ENCODE measurements around the gene ZNF273. TPM values are rescaled to one million over a fixed set of nuclear protein-coding genes. Genes with fewer than 3 reads are reported as not detected.
A peak's percentile ranks its signal among the peaks of the same experiment; 100 is the strongest.

Gene ZNF273
- total RNA-seq, 1 experiment from 2014 or later, result 6.6 TPM

DNA sequence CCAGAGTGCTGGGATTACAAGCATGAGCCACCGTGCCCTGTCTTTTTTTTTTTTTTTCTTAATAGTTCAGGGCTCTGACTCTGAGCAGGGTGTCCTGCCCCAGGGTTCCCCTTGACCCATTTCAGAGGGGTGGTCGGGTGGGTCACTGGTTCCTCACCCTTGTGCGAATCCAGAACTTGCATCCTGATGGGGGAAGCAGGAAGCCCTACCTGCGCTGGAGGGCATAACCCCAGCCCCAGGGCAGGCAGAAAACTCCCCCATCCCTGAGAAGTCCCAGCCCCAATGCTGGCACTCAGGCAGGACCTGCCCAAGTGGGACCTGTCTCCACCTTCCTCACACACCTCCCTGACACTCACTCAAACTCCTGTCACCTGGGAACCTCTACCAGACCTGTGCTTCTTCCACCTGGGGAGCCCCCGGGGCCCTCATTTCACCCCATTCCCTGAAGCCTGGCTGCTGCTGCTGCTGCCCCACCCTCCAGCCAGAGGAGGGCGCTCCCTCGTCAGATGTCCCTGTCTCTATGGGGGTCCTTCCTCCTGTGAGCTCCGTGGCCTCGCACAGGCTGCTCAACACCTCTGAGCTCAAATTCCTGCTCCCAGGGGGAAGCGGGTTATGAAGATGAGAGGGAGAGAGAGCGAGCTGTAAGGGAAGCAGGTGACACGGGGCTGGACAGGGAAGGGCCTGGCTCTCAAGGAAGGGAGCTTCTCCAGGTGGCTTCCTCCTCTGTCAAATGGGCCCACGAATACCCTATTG, 15.1 kb upstream of the ZNF273 start:
- intact Hi-C loops (cut with micrococcal nuclease), result no loop called here
- ChIA-PET POLR2A (no interaction called here), CTCF (no interaction called here), RAD21 (ENCODE audit: low non-redundant PET in 1 of 2, low total read pairs in 2 of 2, uncharacterized antibody in 2 of 2, unreplicated experiment in 2 of 2) (no interaction called here)
- ATAC-seq (0 out of 2 replicates have a peak, but pooled peaks have one; percentile 44), DNase-seq (ENCODE audit: low read depth, low spot score) (no peak)
- Histone ChIP-seq H3K27ac (ENCODE audit: low read depth, low read length) (no peak overlapping the region), H3K9me3 (ENCODE audit: control insufficient read depth in 1 of 2, insufficient read depth in 1 of 2, low read depth in 1 of 2, low read length in 2 of 2) (no peaks in the 10 kb centered on the region; a peak in 1 of 4 replicates), H3K4me2 (ENCODE audit: low read length) (no peak overlapping the region), H3K27me3 (ENCODE audit: insufficient read depth, low read length) (no peaks in the 10 kb centered on the region), H3K79me2 (ENCODE audit: insufficient read depth, low read length) (no peaks in the 10 kb centered on the region), H3K4me1 (ENCODE audit: control insufficient read depth in 1 of 2, insufficient read depth in 2 of 2, low read length in 2 of 2) (no peaks in the 10 kb centered on the region), H3K36me3 (ENCODE audit: control insufficient read depth in 1 of 2, insufficient read depth in 2 of 2, low read length in 2 of 2) (no peaks in the 10 kb centered on the region), H3K4me3 (replicated peaks in 1 of 2; ENCODE audit: low read depth in 1 of 2, low read length in 2 of 2) (no peak overlapping the region), H3K9ac (ENCODE audit: low read length) (no peak overlapping the region), H2AFZ (ENCODE audit: low read depth, low read length, poor library complexity, severe bottlenecking) (no peak overlapping the region), H3K9me2 (ENCODE audit: insufficient read depth) (no peaks in the 10 kb centered on the region), H4K20me1 (ENCODE audit: insufficient read depth) (no peaks in the 10 kb centered on the region)
- peak in 2 of 3 experiments; percentile 45 to 52; a peak in 4 of 6 replicates for TF ChIP-seq CTCF (IDR thresholded peaks at IDR 0.05 in 2 of 3, conservative IDR thresholded peaks at IDR 0.05 in 1 of 3; ENCODE audit: borderline replicate concordance in 1 of 3, insufficient read depth in 1 of 3, low read depth in 2 of 3, low read length in 2 of 3)
- peak; percentile 35; the same call in 1 of the 2 replicates for TF ChIP-seq RAD21 (IDR thresholded peaks at IDR 0.05; ENCODE audit: low read depth)
- TF ChIP-seq JUND (IDR thresholded peaks at IDR 0.05), result no peak
- TF ChIP-seq CBX3 (IDR thresholded peaks at IDR 0.05; ENCODE audit: low read depth), result no peak
- TF ChIP-seq SIN3A (IDR thresholded peaks at IDR 0.05; ENCODE audit: low read depth), result no peak
- no TSS peak for BruUV-seq (replicated peaks)

GRCh38 chr7:64888561-64888900, 14.5 kb upstream of the ZNF273 start:
- H3K36me3 ChIP-seq (ENCODE audit: control insufficient read depth in 1 of 2, insufficient read depth in 2 of 2, low read length in 2 of 2), result no peaks in the 10 kb centered on the region
- H3K4me3 ChIP-seq (replicated peaks in 1 of 2; ENCODE audit: low read depth in 1 of 2, low read length in 2 of 2), result no peak overlapping the region
- no peak for ATAC-seq
- H3K4me1 ChIP-seq (ENCODE audit: control insufficient read depth in 1 of 2, insufficient read depth in 2 of 2, low read length in 2 of 2), result no peaks in the 10 kb centered on the region
- intact Hi-C loops (cut with micrococcal nuclease), result no loop called here
- no peak overlapping the region for H3K9ac ChIP-seq (ENCODE audit: low read length)
- CTCF ChIA-PET, result interaction anchor here (1.1 kb wide), 1 partner anchor 118 kb away, joined by 3 read pairs; the partner anchor contains the start of gene ERV3-1
- H2AFZ ChIP-seq (ENCODE audit: low read depth, low read length, poor library complexity, severe bottlenecking), result no peak overlapping the region
- BruUV-seq (replicated peaks), result no TSS peak
- no peak overlapping the region for H3K27ac ChIP-seq (ENCODE audit: low read depth, low read length)
- no peaks in the 10 kb centered on the region for H3K27me3 ChIP-seq (ENCODE audit: insufficient read depth, low read length)
- RAD21 ChIA-PET (ENCODE audit: low non-redundant PET in 1 of 2, low total read pairs in 2 of 2, uncharacterized antibody in 2 of 2, unreplicated experiment in 2 of 2), result no interaction called here
- H3K4me2 ChIP-seq (ENCODE audit: low read length), result no peak overlapping the region
- no peaks in the 10 kb centered on the region for H3K9me3 ChIP-seq (ENCODE audit: control insufficient read depth in 1 of 2, insufficient read depth in 1 of 2, low read depth in 1 of 2, low read length in 2 of 2)
- H4K20me1 ChIP-seq (ENCODE audit: insufficient read depth), result no peaks in the 10 kb centered on the region
- DNase-seq (ENCODE audit: low read depth, low spot score), result no peak
- POLR2A ChIA-PET, result no interaction called here
- H3K9me2 ChIP-seq (ENCODE audit: insufficient read depth), result no peaks in the 10 kb centered on the region
- H3K79me2 ChIP-seq (ENCODE audit: insufficient read depth, low read length), result no peaks in the 10 kb centered on the region
- TF ChIP-seq EZH2 (IDR thresholded peaks at IDR 0.05) (no peak), CTCF (IDR thresholded peaks at IDR 0.05 in 2 of 3, conservative IDR thresholded peaks at IDR 0.05 in 1 of 3; ENCODE audit: borderline replicate concordance in 1 of 3, insufficient read depth in 1 of 3, low read depth in 2 of 3, low read length in 2 of 3) (no peak), SIN3A (IDR thresholded peaks at IDR 0.05; ENCODE audit: low read depth) (no peak), TCF7L2 (IDR thresholded peaks at IDR 0.05; ENCODE audit: borderline replicate concordance, extremely low read depth, insufficient read depth, insufficient read length) (no peak), JUND (IDR thresholded peaks at IDR 0.05) (no peak), ZBTB33 (IDR thresholded peaks at IDR 0.05; ENCODE audit: extremely low read depth, insufficient replicate concordance, low read length) (no peak), POLR2AphosphoS5 (IDR thresholded peaks at IDR 0.05; ENCODE audit: low read depth, low read length) (no peak)
